ENCODE results near the gene UQCC2.

Gene UQCC2

DNA sequence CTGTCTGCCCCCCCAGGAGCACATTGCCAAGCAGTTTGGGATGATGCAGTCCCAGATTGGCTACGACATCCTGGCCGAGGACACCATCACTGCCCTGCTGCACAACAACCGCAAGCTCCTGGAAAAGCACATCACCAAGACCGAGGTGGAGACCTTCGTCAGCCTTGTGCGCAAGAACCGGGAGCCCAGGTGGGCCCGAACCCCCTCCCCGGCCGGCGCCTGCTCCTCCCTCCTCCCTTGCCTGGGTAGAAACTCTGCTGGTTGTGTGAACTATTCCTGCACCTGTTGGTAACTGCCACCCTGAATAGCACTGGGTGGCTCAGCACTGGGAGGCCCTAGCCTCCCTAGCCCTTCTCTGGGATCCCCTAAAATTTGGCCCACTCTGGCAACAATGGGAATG lies 43.7 kb downstream of the UQCC2 start:
- no peak overlapping the region for H3K4me3 ChIP-seq (ENCODE audit: low read length in 2 of 2)
- no peak overlapping the region for H2BK5ac ChIP-seq (ENCODE audit: low read length)
- no peak overlapping the region for H3K4ac ChIP-seq (ENCODE audit: low read length)
- no peaks in the 10 kb centered on the region for H3K27me3 ChIP-seq (ENCODE audit: control insufficient read depth in 3 of 3, insufficient read depth in 3 of 3, low read depth in 1 of 3, low read length in 3 of 3)
- no peak overlapping the region for H2BK120ac ChIP-seq (ENCODE audit: low read depth, low read length)
- H3K4me2 ChIP-seq (ENCODE audit: insufficient read depth, low read length, poor library complexity, severe bottlenecking) = no peak overlapping the region
- H2AFZ ChIP-seq (ENCODE audit: low read length) = no peak overlapping the region
- H4K8ac ChIP-seq (ENCODE audit: low read depth, low read length) = no peak overlapping the region
- no peaks in the 10 kb centered on the region for H3K9me3 ChIP-seq (replicated peaks in 1 of 2; ENCODE audit: control insufficient read depth in 2 of 2, insufficient read depth in 1 of 2, low read depth in 1 of 2, low read length in 2 of 2)
- WGBS, 2 donors (ENCODE audit: extremely low coverage in 2 of 2, insufficient read length in 2 of 2, insufficient replicate concordance in 1 of 2) = no CpG with 5 or more reads among the region's 11 CpGs
- H3K14ac ChIP-seq (ENCODE audit: low read length) = no peak overlapping the region
- H3K9ac ChIP-seq (ENCODE audit: low read depth, low read length, poor library complexity) = no peak overlapping the region
- no peak overlapping the region for H3K27ac ChIP-seq (replicated peaks; ENCODE audit: low read length)
- no peak overlapping the region for H2BK15ac ChIP-seq (ENCODE audit: low read length)
- H3K79me1 ChIP-seq (ENCODE audit: low read depth, low read length) = no peaks in the 10 kb centered on the region
- no peak overlapping the region for H2BK12ac ChIP-seq (ENCODE audit: low read length)
- H4K91ac ChIP-seq (ENCODE audit: low read depth, low read length, poor library complexity) = no peak overlapping the region
- no peak for DNase-seq (ENCODE audit: low spot score)
- no peak overlapping the region for H3K18ac ChIP-seq (ENCODE audit: low read length)
- H3K23ac ChIP-seq (ENCODE audit: low read depth, low read length, poor library complexity) = no peak overlapping the region
- no peaks in the 10 kb centered on the region for H3K36me3 ChIP-seq (replicated peaks in 1 of 2; ENCODE audit: control insufficient read depth in 2 of 2, insufficient read depth in 2 of 2, low read length in 2 of 2)
- peaks cover 0 to 2% of the 10 kb centered on the region in 2 donors for H3K4me1 ChIP-seq (ENCODE audit: control insufficient read depth in 2 of 2, insufficient read depth in 1 of 2, low read depth in 1 of 2, low read length in 2 of 2)
- no peak overlapping the region for H2AK5ac ChIP-seq (ENCODE audit: low read depth, low read length)

- Histone ChIP-seq H2BK120ac (ENCODE audit: low read depth, low read length) (no peak overlapping the region), H3K27ac (replicated peaks; ENCODE audit: low read length) (no peak overlapping the region), H3K14ac (ENCODE audit: low read length) (peak overlapping the region; percentile 4), H3K9me3 (replicated peaks in 1 of 2; ENCODE audit: control insufficient read depth in 2 of 2, insufficient read depth in 1 of 2, low read depth in 1 of 2, low read length in 2 of 2) (no peaks in the 10 kb centered on the region), H3K79me1 (ENCODE audit: low read depth, low read length) (no peaks in the 10 kb centered on the region), H3K4me2 (ENCODE audit: insufficient read depth, low read length, poor library complexity, severe bottlenecking) (no peak overlapping the region), H4K91ac (ENCODE audit: low read depth, low read length, poor library complexity) (no peak overlapping the region), H3K4ac (ENCODE audit: low read length) (no peak overlapping the region), H3K23ac (ENCODE audit: low read depth, low read length, poor library complexity) (peak overlapping the region; percentile 50), H3K27me3 (ENCODE audit: control insufficient read depth in 3 of 3, insufficient read depth in 3 of 3, low read depth in 1 of 3, low read length in 3 of 3) (no peaks in the 10 kb centered on the region), H3K9ac (ENCODE audit: low read depth, low read length, poor library complexity) (no peak overlapping the region), H2AK5ac (ENCODE audit: low read depth, low read length) (no peak overlapping the region), H2BK12ac (ENCODE audit: low read length) (peak overlapping the region; percentile 18), H2BK15ac (ENCODE audit: low read length) (no peak overlapping the region), H3K4me1 (ENCODE audit: control insufficient read depth in 2 of 2, insufficient read depth in 1 of 2, low read depth in 1 of 2, low read length in 2 of 2) (peaks cover 0 to 2% of the 10 kb centered on the region in 2 donors), H3K36me3 (replicated peaks in 1 of 2; ENCODE audit: control insufficient read depth in 2 of 2, insufficient read depth in 2 of 2, low read length in 2 of 2) (no peaks in the 10 kb centered on the region), H4K8ac (ENCODE audit: low read depth, low read length) (no peak overlapping the region), H3K18ac (ENCODE audit: low read length) (peak overlapping the region; percentile 24), H3K4me3 (ENCODE audit: low read length in 2 of 2) (no peak overlapping the region), H2AFZ (ENCODE audit: low read length) (no peak overlapping the region), H2BK5ac (ENCODE audit: low read length) (no peak overlapping the region)
- no peak for DNase-seq (ENCODE audit: low spot score)
- WGBS, 2 donors (ENCODE audit: extremely low coverage in 2 of 2, insufficient read length in 2 of 2, insufficient replicate concordance in 1 of 2) = no CpG with 5 or more reads among the region's 16 CpGs
Measured at GRCh38 chr6:33667072-33667471, 44.4 kb downstream of the UQCC2 start.

- Histone ChIP-seq H3K4me1 (ENCODE audit: control insufficient read depth in 2 of 2, insufficient read depth in 1 of 2, low read depth in 1 of 2, low read length in 2 of 2) (peaks cover 1 to 2% of the 10 kb centered on the region in 2 donors), H2BK12ac (ENCODE audit: low read length) (no peak overlapping the region), H3K27me3 (ENCODE audit: control insufficient read depth in 3 of 3, insufficient read depth in 3 of 3, low read depth in 1 of 3, low read length in 3 of 3) (no peaks in the 10 kb centered on the region), H2BK120ac (ENCODE audit: low read depth, low read length) (no peak overlapping the region), H3K79me1 (ENCODE audit: low read depth, low read length) (no peaks in the 10 kb centered on the region), H3K9me3 (replicated peaks in 1 of 2; ENCODE audit: control insufficient read depth in 2 of 2, insufficient read depth in 1 of 2, low read depth in 1 of 2, low read length in 2 of 2) (no peaks in the 10 kb centered on the region), H2BK15ac (ENCODE audit: low read length) (no peak overlapping the region), H3K9ac (ENCODE audit: low read depth, low read length, poor library complexity) (no peak overlapping the region), H3K4ac (ENCODE audit: low read length) (no peak overlapping the region), H2BK5ac (ENCODE audit: low read length) (no peak overlapping the region), H3K36me3 (replicated peaks in 1 of 2; ENCODE audit: control insufficient read depth in 2 of 2, insufficient read depth in 2 of 2, low read length in 2 of 2) (no peaks in the 10 kb centered on the region), H3K27ac (replicated peaks; ENCODE audit: low read length) (no peak overlapping the region), H3K23ac (ENCODE audit: low read depth, low read length, poor library complexity) (no peak overlapping the region), H2AK5ac (ENCODE audit: low read depth, low read length) (no peak overlapping the region), H4K8ac (ENCODE audit: low read depth, low read length) (no peak overlapping the region), H3K4me3 (ENCODE audit: low read length in 2 of 2) (no peak overlapping the region), H2AFZ (ENCODE audit: low read length) (no peak overlapping the region), H3K14ac (ENCODE audit: low read length) (no peak overlapping the region), H3K4me2 (ENCODE audit: insufficient read depth, low read length, poor library complexity, severe bottlenecking) (no peak overlapping the region), H4K91ac (ENCODE audit: low read depth, low read length, poor library complexity) (no peak overlapping the region), H3K18ac (ENCODE audit: low read length) (no peak overlapping the region)
- no peak for DNase-seq (ENCODE audit: low spot score)
- no CpG with 5 or more reads among the region's 13 CpGs for WGBS, 2 donors (ENCODE audit: extremely low coverage in 2 of 2, insufficient read length in 2 of 2, insufficient replicate concordance in 1 of 2)
Measured at GRCh38 chr6:33665957-33666356, 45.5 kb downstream of the UQCC2 start.

DNA sequence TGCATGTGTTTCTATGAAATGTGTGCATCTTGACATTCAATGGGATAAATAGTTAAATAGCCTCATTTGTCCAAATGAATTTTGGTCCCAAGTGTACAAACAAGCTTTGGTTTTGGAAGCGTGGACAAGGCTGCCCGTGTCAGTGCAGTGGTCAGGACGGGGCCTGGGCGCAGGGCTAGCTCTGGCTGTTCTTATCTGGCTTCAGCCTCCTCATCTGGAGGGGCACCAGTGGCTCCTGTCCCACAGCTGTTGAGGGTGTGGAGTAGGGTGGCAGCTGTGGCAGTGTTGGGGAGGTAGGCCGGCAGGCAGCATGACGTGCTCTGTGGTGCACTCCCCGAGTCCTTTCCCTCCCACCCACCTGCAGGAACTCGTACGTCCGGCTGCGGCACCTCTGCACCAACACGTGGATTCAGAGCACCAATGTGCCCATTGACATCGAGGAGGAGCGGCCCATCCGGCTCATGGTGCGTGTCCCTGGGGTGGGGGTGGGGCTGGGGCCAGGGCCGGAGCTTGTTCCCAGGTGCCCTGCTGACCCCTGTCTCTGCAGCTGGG lies 46.9 kb downstream of the UQCC2 start:
- H2BK120ac ChIP-seq (ENCODE audit: low read depth, low read length) = no peak overlapping the region
- H3K79me1 ChIP-seq (ENCODE audit: low read depth, low read length) = no peaks in the 10 kb centered on the region
- no peak overlapping the region for H2BK12ac ChIP-seq (ENCODE audit: low read length)
- H4K8ac ChIP-seq (ENCODE audit: low read depth, low read length) = peak overlapping the region; percentile 70
- H3K4ac ChIP-seq (ENCODE audit: low read length) = no peak overlapping the region
- H4K91ac ChIP-seq (ENCODE audit: low read depth, low read length, poor library complexity) = no peak overlapping the region
- no peak for DNase-seq (ENCODE audit: low spot score)
- H2BK15ac ChIP-seq (ENCODE audit: low read length) = no peak overlapping the region
- H2BK5ac ChIP-seq (ENCODE audit: low read length) = no peak overlapping the region
- H3K18ac ChIP-seq (ENCODE audit: low read length) = peak overlapping the region; percentile 61
- WGBS, 2 donors (ENCODE audit: extremely low coverage in 2 of 2, insufficient read length in 2 of 2, insufficient replicate concordance in 1 of 2) = no CpG with 5 or more reads among the region's 17 CpGs
- H3K23ac ChIP-seq (ENCODE audit: low read depth, low read length, poor library complexity) = no peak overlapping the region
- H3K14ac ChIP-seq (ENCODE audit: low read length) = no peak overlapping the region
- H3K9ac ChIP-seq (ENCODE audit: low read depth, low read length, poor library complexity) = peak overlapping the region; percentile 64
- peaks cover 2 to 4% of the 10 kb centered on the region in 2 donors for H3K4me1 ChIP-seq (ENCODE audit: control insufficient read depth in 2 of 2, insufficient read depth in 1 of 2, low read depth in 1 of 2, low read length in 2 of 2)
- no peak overlapping the region for H2AK5ac ChIP-seq (ENCODE audit: low read depth, low read length)
- H3K27me3 ChIP-seq (ENCODE audit: control insufficient read depth in 3 of 3, insufficient read depth in 3 of 3, low read depth in 1 of 3, low read length in 3 of 3) = no peaks in the 10 kb centered on the region
- no peak overlapping the region for H3K4me2 ChIP-seq (ENCODE audit: insufficient read depth, low read length, poor library complexity, severe bottlenecking)
- no peak overlapping the region for H3K27ac ChIP-seq (replicated peaks; ENCODE audit: low read length)
- no peak overlapping the region for H2AFZ ChIP-seq (ENCODE audit: low read length)
- no peaks in the 10 kb centered on the region for H3K36me3 ChIP-seq (replicated peaks in 1 of 2; ENCODE audit: control insufficient read depth in 2 of 2, insufficient read depth in 2 of 2, low read length in 2 of 2)
- no peaks in the 10 kb centered on the region for H3K9me3 ChIP-seq (replicated peaks in 1 of 2; ENCODE audit: control insufficient read depth in 2 of 2, insufficient read depth in 1 of 2, low read depth in 1 of 2, low read length in 2 of 2)
- H3K4me3 ChIP-seq (ENCODE audit: low read length in 2 of 2) = no peak overlapping the region
